HS-5 (cell line): ENCODE results near the gene RFX7.

Experiments used
- DNase-seq: peaks from one replicate; pipeline ENCODE4 v3.0.0-alpha.2; 2012; ENCODE audit warnings: low read depth

The RFX7 gene

GRCh38 chr15:56126409-56126808, 117.3 kb downstream of the RFX7 start:
- no peak for DNase-seq

DNA sequence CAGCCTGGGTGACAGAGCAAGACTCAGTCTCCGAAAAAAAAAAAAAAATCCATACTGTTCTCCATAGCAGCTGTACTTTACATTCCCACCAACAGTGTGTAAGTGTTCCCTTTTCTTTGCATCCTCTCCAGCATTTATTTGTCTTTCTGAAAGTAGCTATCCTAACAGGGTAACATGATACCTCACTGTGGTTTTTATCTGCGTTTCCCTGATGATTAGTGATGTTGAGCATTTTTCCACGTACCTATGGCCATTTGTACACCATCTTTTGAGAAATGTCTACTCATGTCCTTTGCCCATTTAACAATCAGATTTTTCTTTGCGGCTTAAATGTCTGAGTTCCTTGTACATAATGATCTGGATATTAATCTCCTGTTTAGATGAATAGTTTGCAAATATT, 119.3 kb downstream of the RFX7 start:
- no peak for DNase-seq

DNA sequence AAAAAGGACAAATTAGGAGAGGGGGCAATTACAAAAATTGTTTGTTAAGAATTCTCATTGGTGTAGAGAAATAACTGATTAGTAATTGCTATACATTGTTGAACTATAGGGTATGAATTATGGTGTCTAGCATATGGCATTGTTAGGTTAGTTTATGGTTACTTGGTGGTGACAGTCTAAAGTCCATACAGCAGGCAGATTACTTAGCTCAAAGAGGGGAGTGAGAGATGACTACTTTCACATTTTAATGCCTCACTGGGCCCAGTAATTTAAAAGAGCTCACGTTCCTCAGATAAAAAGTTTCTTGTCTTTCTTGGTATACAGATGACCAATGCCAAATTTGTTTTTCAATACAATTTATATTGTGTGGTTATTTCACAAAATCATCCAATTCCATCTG, 137.8 kb downstream of the RFX7 start:
- no peak for DNase-seq

- no peak for DNase-seq
Measured at GRCh38 chr15:56102441-56102840, 141.2 kb downstream of the RFX7 start.

DNA sequence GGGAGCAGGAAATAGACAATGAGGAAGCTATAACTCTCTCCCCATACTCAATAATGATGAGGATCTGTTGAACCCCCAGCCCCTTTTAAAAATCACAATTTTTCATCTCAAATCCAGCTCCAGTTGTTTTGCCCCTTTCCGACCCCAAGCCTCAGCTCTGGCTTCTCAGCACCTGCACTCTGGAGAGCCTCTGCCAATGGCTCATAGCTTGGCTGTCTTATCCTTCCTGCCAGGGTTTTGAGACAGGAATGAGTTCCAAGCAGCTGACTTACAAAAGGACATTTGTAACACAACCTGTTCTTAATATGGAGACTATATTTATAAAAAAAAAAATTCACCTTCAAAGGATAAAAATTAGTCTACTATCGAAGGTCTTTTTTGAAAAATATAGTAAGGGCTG, 144.4 kb downstream of the RFX7 start:
- no peak for DNase-seq

GRCh38 chr15:56098195-56098863, 145.3 kb downstream of the RFX7 start:
- no peak for DNase-seq

DNA sequence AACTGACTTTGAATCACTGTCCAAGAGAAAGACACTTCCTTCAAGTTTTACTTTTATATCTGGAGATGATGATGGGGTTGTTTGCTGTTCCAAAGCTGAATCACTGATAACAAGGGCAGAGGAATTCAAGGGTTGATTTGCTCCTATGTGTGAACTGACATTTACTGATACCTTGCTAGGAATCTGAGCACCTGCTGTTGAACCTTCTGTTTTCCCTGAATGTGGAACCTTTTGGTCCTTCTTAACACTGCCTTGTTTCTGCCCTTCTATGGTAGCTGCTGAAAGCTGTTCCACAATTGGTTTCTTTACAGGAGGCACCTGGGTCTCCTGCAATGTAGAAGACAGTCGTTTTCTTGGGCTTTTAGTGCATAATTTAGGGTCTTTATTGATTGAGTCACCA, 148.3 kb downstream of the RFX7 start:
- no peak for DNase-seq

DNA sequence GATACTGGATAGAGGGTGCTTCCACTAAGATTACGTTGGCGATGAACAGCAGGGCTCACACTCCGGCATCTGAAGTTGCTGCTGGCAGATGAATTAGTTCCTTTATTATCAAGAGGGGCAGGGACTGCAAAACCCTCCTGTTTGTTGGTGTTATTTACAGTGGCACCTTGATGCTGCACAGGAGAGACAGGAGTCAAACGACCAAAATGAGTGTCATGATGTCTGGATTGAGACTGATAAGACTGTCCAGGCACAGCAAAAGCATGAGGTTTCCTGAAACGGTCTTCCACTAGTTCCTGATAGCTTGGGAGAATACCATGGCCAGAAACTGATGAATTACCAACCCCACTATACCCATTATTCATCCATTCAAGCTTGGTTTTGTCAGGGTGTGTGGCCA, 149.5 kb downstream of the RFX7 start:
- DNase-seq = no peak

GRCh38 chr15:56088389-56088788, 155.3 kb downstream of the RFX7 start:
- no peak for DNase-seq

DNA sequence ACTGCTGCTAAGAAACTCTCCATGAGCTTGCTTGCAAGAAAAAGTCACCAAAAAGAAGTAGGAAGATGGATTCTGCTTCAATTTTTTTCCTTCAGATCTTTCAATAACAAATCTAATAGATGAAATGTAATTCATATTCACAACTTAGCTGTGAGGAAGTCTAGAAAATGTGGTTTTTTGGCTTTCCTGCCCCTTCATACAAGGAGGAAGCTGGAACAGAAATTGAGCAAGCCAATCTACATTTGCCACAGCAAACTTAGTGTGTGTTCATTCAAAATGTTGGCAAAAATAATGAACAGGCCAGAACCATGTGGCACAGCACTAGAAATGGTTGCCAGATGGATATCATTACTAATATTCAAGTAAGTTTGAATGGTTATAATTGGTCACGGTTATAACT, 157.1 kb downstream of the RFX7 start:
- DNase-seq = no peak

DNA sequence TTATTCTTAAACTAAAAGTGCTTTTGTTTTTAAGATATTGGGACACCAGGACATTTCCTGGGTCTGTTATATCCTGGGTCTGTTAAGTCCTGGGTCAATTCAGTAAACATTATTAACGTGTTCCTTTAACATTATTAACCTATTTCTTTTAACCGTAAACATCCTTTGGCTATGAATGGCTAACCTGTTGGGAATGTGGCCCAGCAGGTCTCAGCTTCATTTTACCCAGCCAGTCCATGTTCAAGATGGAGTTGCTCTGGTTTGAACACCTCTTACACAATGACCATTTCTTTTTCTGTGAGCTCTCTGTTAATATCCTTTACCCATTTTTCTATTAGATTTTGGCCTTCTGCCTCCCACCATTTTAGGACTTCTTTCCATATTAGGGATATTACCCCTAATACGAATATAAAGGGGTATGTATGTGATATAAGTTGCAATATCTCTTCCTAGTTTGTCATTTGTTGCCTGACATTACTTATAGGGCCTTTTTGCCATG, 161.4 kb downstream of the RFX7 start:
- no peak for DNase-seq

DNA sequence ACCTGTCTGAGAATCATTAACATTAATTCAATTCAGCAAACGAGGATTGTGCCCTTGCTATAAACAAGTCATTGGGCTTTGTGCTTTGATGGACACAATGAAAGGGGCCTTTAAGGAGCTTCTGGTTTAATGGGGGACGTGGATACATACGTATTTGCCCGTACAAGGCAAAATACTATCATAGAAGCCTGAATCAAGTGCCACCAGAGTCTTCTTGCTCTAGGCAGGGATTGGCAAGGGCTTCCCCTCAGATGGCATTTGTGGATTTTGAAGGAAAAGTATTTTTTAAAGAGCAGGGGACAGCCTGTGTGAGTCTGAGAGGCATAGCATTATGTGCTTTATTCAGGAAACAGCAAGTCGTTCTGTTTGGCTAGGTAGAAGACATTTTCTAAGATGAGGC, 166.6 kb downstream of the RFX7 start:
- no peak for DNase-seq

DNA sequence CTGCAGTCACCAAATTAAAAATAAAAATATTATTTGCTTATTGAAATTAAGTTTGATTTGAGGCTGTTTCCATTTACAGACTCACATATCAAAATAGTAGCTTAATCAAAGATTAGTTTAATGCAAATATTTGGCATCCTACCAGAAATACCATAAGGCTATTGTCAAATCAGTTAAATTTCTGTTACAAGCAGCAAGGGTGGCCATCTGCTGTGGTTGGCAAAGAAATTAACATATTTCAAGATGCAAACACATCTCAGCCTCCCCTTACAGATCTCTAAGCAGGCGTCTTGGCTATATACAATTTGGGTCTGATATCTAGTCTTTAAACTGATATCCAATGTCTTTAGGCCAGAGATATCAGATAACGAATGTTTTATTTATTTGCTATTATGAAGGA, 167.0 kb downstream of the RFX7 start:
- DNase-seq = no peak

DNA sequence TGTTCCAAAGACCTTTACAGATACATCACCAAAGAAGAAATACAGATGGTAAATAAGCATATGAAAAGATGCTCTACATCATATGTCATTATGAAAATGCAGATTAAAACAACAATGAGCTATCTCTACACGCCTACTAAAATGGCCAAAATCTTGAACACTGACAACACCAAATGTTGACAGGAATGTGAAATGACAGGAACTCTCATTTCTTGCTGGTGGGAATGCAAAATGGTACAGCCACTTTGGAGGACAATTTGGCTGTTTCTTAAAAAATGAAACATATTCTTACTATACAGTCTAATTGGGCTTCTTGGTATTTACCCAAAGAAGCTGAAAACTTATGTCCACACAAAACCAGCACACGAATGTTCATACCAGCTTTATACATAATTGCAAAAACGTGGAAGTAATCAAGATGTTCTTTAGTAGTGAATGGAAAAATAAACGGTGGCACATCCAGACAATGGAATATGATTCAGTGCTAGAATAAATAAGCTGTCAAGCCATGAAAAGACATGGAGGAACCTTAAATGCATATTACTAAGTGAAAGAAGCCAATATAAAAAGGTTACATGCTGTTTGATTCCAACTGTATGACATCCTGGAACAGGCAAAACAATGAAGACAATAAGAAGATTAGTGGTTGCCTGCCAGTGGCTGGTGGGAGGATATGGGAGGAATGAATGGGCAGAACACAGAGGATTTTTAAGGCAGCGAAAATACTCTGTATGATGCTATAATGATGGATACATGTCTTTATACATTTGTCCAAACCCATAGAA, 169.0 kb downstream of the RFX7 start:
- no peak for DNase-seq

DNA sequence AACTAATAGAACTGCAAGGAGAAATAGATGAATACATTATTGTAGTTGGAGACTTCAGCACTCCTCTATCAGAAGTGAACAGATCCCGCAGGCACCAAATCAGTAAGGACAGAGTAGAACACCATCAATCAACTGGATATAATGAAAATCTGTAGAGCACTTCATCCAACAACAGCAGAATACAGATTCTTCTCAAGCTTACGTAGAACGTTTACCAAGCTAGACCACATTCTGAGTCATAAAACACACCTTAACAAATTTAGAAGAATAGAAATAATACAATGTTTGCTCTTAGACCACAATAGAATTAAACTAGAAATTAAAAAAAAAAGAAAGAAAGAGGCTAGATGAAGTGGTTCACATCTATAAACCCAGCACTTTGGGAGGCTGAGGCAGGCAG, 179.5 kb downstream of the RFX7 start:
- DNase-seq = no peak

DNA sequence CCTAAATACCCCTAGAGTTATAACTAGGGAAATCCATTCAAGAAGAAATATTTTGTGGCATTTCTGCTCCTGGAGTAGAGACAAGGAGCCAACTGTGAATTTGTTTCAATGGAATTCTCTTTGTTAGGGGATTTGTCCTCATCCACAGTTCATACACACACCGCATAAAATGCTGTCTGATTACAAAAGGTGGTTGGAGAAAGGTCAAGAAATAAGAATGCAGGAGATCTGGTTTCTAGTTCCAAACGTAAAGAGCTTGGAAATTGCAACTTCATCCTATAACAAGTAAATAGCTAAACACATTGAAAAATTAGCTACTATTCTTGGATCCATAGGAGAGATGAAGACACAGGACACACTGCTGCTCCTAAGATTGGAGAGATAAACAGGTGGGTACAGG, 184.0 kb downstream of the RFX7 start:
- DNase-seq = no peak

- DNase-seq = no peak
Measured at GRCh38 chr15:56058986-56059385, 184.7 kb downstream of the RFX7 start.

- DNase-seq = no peak
Measured at GRCh38 chr15:56056626-56057025, 187.1 kb downstream of the RFX7 start.

- no peak for DNase-seq
Measured at GRCh38 chr15:56053046-56053400, 190.7 kb downstream of the RFX7 start.

DNA sequence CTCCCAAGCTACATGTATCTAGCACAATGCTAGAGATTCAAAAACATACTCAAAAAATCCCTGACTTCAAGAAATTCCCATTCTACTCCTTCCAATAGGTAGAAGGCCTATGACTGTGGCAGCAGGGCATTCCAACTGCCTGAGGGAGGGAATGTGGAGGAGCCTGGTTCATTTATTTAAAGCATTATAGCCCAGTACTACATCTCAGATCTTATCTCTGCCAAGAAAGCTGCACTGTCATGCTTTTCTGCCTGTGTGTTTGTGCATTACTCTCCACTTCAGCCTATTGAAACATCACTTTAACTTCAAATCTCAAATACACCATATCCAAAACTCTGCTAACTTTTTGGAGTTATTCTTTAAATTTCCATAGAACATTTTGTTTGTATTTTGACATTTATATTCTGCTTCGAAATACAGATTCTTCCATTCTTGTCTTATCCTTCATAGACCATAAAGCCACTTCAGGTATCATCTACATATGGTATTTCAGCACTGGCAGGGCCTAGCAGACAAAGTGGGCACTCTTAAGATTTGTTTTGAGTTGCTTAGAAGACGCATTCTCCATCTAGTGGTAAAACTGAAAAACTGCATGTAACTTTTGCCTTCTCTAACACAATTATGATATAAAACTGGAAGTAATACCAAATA, 191.2 kb downstream of the RFX7 start:
- DNase-seq = peak; percentile 38

DNA sequence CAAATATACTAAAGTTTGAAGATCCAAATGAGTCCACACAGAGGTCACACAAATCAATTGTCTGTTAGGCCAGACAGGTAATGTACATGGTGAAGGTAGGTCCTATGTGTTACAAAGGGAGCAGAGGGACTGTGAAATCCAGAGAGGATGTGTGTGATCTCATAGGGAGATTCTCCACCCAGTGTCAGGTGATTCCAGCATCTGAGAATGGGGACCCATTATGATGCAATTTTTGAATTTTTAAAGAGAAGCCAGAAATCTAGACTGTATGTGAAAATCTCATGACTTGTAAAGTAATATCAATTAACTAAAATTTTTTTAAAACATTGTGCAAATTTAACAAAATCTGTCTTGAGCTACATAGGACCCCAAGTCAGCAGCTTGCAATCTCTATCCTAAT, 192.0 kb downstream of the RFX7 start:
- DNase-seq = no peak

GRCh38 chr15:56049577-56049976, 194.1 kb downstream of the RFX7 start:
- no peak for DNase-seq

DNA sequence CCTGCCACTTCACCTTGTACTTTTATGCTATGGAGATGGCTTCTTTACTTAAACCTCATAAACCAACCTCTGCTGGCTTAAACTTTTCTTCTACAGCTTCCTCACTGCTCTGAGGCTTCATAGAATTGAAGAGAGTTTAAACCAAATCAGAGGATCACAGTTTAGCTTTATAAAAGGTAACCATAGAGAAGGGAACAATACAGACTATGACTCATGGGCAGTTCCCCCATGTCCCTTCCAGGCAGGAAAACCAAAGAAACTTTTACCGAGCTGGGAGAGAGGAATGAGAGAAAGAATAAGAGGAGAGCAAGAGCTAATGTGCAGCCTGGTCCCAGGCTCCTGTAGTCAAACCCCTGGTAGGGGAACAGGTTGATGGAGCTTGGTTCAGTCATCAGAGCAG, 196.3 kb downstream of the RFX7 start:
- DNase-seq = no peak
